Measurements from ENCODE around the gene ERBB2.

DNA sequence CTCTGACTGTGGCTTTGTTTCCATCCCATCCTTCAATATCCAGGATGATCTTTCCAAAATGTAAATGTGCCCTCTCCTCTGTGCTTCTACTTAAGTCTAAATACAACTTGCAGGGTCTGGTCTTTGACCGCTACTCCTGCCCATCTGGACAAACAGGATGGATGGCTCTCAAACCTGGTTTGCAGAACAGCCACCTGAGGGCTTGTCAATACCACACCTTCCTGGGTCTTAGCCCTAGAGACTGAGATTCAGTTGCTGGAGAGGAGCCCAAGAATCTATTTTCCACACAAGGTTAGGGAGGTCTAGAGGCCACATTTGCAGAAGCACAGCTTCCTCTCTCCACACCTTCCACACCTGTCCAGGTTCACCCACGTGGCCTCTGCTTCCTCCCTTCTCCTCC, 36.0 kb downstream of the ERBB2 start:
- no peak for TF ChIP-seq EZH2 (IDR thresholded peaks at IDR 0.05; ENCODE audit: insufficient read depth, poor library complexity, severe bottlenecking)
- no peak for TF ChIP-seq EZH2phosphoT487 (IDR thresholded peaks at IDR 0.05; ENCODE audit: insufficient read depth, low read depth)

Measured in GM23248 (cell line).